Measurements from ENCODE around the gene ESR2. TPM values are rescaled to one million over a fixed set of nuclear protein-coding genes. Genes with fewer than 3 reads are reported as not detected.
A peak's percentile ranks its signal among the peaks of the same experiment; 100 is the strongest.

Gene ESR2
- total RNA-seq, 1 donor from 2014 or later = 0.06 TPM

GRCh38 chr14:64195199-64195598, 99.0 kb downstream of the ESR2 start:
- no peak overlapping the region for H3K4me3 ChIP-seq (ENCODE audit: low read depth, low read length)
- TF ChIP-seq CTCF (conservative IDR thresholded peaks at IDR 0.05; ENCODE audit: low read depth, low read length) = no peak
- DNase-seq (ENCODE audit: low read depth) = no peak

- no peak for TF ChIP-seq CTCF (conservative IDR thresholded peaks at IDR 0.05; ENCODE audit: low read depth, low read length)
- DNase-seq (ENCODE audit: low read depth) = no peak
- no peak overlapping the region for H3K4me3 ChIP-seq (ENCODE audit: low read depth, low read length)
Measured at GRCh38 chr14:64194404-64194803, 99.8 kb downstream of the ESR2 start.

- H3K4me3 ChIP-seq (ENCODE audit: low read depth, low read length) = no peak overlapping the region
- no peak for DNase-seq (ENCODE audit: low read depth)
Measured at GRCh38 chr14:64193821-64194220, 100.3 kb downstream of the ESR2 start.

GRCh38 chr14:64191756-64192155, 102.4 kb downstream of the ESR2 start:
- DNase-seq (ENCODE audit: low read depth) = peak; percentile 19
- no peak overlapping the region for H3K4me3 ChIP-seq (ENCODE audit: low read depth, low read length)
- TF ChIP-seq CTCF (conservative IDR thresholded peaks at IDR 0.05; ENCODE audit: low read depth, low read length) = no peak

More at GRCh38 chr14:64193821-64194220, 100.3 kb downstream of the ESR2 start:
- TF ChIP-seq CTCF (conservative IDR thresholded peaks at IDR 0.05; ENCODE audit: low read depth, low read length) = no peak

- no peak for DNase-seq (ENCODE audit: low read depth)
- no peak overlapping the region for H3K4me3 ChIP-seq (ENCODE audit: low read depth, low read length)
- TF ChIP-seq CTCF (conservative IDR thresholded peaks at IDR 0.05; ENCODE audit: low read depth, low read length) = no peak
Measured at GRCh38 chr14:64190974-64191502, 103.1 kb downstream of the ESR2 start.

- no peak overlapping the region for H3K4me3 ChIP-seq (ENCODE audit: low read depth, low read length)
- DNase-seq (ENCODE audit: low read depth) = no peak
- TF ChIP-seq CTCF (conservative IDR thresholded peaks at IDR 0.05; ENCODE audit: low read depth, low read length) = no peak
Measured at GRCh38 chr14:64187331-64187730, 106.8 kb downstream of the ESR2 start.
